HEK293 (cell line): ENCODE measurements around the gene PIEZO1.

Source experiments
- CTCF ChIA-PET: fragments of 350-600 bp; formaldehyde crosslinking; extraction: SDS; loops from one replicate; lab custom pipeline; 2021; ENCODE audit warnings: antibody characterized with exemption; lab: Yijun Ruan, JAX
- POLR2A ChIA-PET: fragments of 300-600 bp; formaldehyde crosslinking; extraction: SDS; loops from one replicate; lab custom pipeline; 2020; ENCODE audit warnings: antibody characterized with exemption, inconsistent platforms; lab: Yijun Ruan, JAX
- H3K27ac ChIP-seq: fragments of 200-500 bp; sonication (Bioruptor generic); 2 replicates; pipeline ENCODE4 v1.5.1; 2014; ENCODE audit warnings: low read depth, low read length, control low read depth, inconsistent platforms; ENCODE audit errors: extremely low read depth
- H3K36me3 ChIP-seq, 2 experiments: fragments of 200-500 bp in 1 of 2; sonication (Bioruptor generic) in 1 of 2; 1 replicate in 1 of 2; 2 replicates in 1 of 2; pipeline ENCODE4 v1.5.1; 2014 to 2017; ENCODE audit warnings: inconsistent platforms in 2 of 2, low read length in 2 of 2; ENCODE audit not compliant: control insufficient read depth in 2 of 2, insufficient read depth in 1 of 2
- H3K4me1 ChIP-seq: fragments of 200-500 bp; sonication (Bioruptor generic); 2 replicates; pipeline ENCODE4 v1.5.1; 2014; ENCODE audit warnings: mild to moderate bottlenecking, low read length, inconsistent platforms; ENCODE audit not compliant: control insufficient read depth, insufficient read depth
- H3K4me3 ChIP-seq: 2 replicates; pipeline ENCODE4 v1.5.1; 2011; ENCODE audit warnings: low read depth, mild to moderate bottlenecking, control low read depth, low read length, moderate library complexity
- H3K9me3 ChIP-seq: fragments of 200-500 bp; sonication (Bioruptor generic); 2 replicates; pipeline ENCODE4 v1.5.1; 2014; ENCODE audit warnings: low read depth, low read length, inconsistent platforms; ENCODE audit not compliant: control insufficient read depth, insufficient read depth
- EGR2 ChIP-seq: fragments of 450-650 bp; formaldehyde crosslinking; IDR thresholded peaks from 2 replicates; pipeline ENCODE4 v1.5.1; 2016; ENCODE audit warnings: low read depth, missing biosample characterization, missing genetic modification characterization
- GLIS2 ChIP-seq: fragments of 450-650 bp; formaldehyde crosslinking; IDR thresholded peaks from 2 replicates; pipeline ENCODE4 v1.5.1; 2016; ENCODE audit warnings: missing biosample characterization, missing genetic modification characterization
- KLF1 ChIP-seq: fragments of 450-650 bp; formaldehyde crosslinking; IDR thresholded peaks from 2 replicates; pipeline ENCODE4 v1.5.1; 2016; ENCODE audit warnings: missing biosample characterization, missing genetic modification characterization
- KLF8 ChIP-seq: fragments of 450-650 bp; formaldehyde crosslinking; IDR thresholded peaks from 2 replicates; pipeline ENCODE4 v1.5.1; 2016; ENCODE audit warnings: missing biosample characterization, missing genetic modification characterization
- KLF9 ChIP-seq: fragments of 450-650 bp; formaldehyde crosslinking; IDR thresholded peaks from 2 replicates; pipeline ENCODE4 v1.5.1; 2016; ENCODE audit warnings: missing biosample characterization, missing genetic modification characterization, low read depth
- MZF1 ChIP-seq: fragments of 450-650 bp; formaldehyde crosslinking; IDR thresholded peaks from 2 replicates; pipeline ENCODE4 v1.5.1; 2017; ENCODE audit warnings: missing biosample characterization, missing genetic modification characterization, borderline replicate concordance
- SP2 ChIP-seq: fragments of 450-650 bp; formaldehyde crosslinking; IDR thresholded peaks from 2 replicates; pipeline ENCODE4 v1.5.1; 2016; ENCODE audit warnings: missing biosample characterization, missing genetic modification characterization
- ZBTB48 ChIP-seq: fragments of 450-650 bp; formaldehyde crosslinking; IDR thresholded peaks from 2 replicates; pipeline ENCODE4 v1.5.1; 2016; ENCODE audit warnings: missing biosample characterization, missing genetic modification characterization
- ZNF112 ChIP-seq: fragments of 450-650 bp; formaldehyde crosslinking; IDR thresholded peaks from 2 replicates; pipeline ENCODE4 v1.5.0; 2017; ENCODE audit warnings: missing biosample characterization, missing genetic modification characterization
- ZNF155 ChIP-seq: fragments of 450-650 bp; formaldehyde crosslinking; IDR thresholded peaks from 2 replicates; pipeline ENCODE4 v1.5.1; 2016; ENCODE audit warnings: missing biosample characterization, missing genetic modification characterization
- ZNF19 ChIP-seq: fragments of 450-650 bp; formaldehyde crosslinking; IDR thresholded peaks from 2 replicates; pipeline ENCODE4; 2016; ENCODE audit warnings: missing biosample characterization, missing genetic modification characterization, low read depth
- ZNF560 ChIP-seq: fragments of 450-650 bp; formaldehyde crosslinking; IDR thresholded peaks from 2 replicates; pipeline ENCODE4 v1.5.1; 2017; ENCODE audit warnings: missing biosample characterization, missing genetic modification characterization, borderline replicate concordance
- ZNF600 ChIP-seq: fragments of 450-650 bp; formaldehyde crosslinking; IDR thresholded peaks from 2 replicates; pipeline ENCODE4 v1.5.1; 2016; ENCODE audit warnings: missing biosample characterization, missing genetic modification characterization
- ZNF792 ChIP-seq: fragments of 450-650 bp; formaldehyde crosslinking; IDR thresholded peaks from 2 replicates; pipeline ENCODE4 v1.5.1; 2016; ENCODE audit warnings: missing biosample characterization, missing genetic modification characterization
- ZNF837 ChIP-seq: fragments of 450-650 bp; formaldehyde crosslinking; IDR thresholded peaks from 2 replicates; pipeline ENCODE4 v1.5.1; 2016; ENCODE audit warnings: missing biosample characterization, missing genetic modification characterization
- ZNF843 ChIP-seq: fragments of 450-650 bp; formaldehyde crosslinking; IDR thresholded peaks from 2 replicates; pipeline ENCODE4 v1.5.1; 2016; ENCODE audit warnings: missing biosample characterization, missing genetic modification characterization
- ZSCAN23 ChIP-seq: fragments of 450-650 bp; formaldehyde crosslinking; IDR thresholded peaks from 2 replicates; pipeline ENCODE4 v1.5.1; 2016; ENCODE audit warnings: missing biosample characterization, missing genetic modification characterization
- TF ChIP-seq, protein P1 (sequence below): fragments of 450-650 bp; formaldehyde crosslinking; IDR thresholded peaks from 2 replicates; pipeline ENCODE4 v1.5.1; 2017; ENCODE audit warnings: missing biosample characterization, missing genetic modification characterization
- TF ChIP-seq, protein P2 (sequence below): fragments of 450-650 bp; formaldehyde crosslinking; IDR thresholded peaks from 2 replicates; pipeline ENCODE4 v1.5.1; 2016; ENCODE audit warnings: missing biosample characterization, missing genetic modification characterization
- TF ChIP-seq, protein P3 (sequence below): fragments of 450-650 bp; formaldehyde crosslinking; IDR thresholded peaks from 2 replicates; pipeline ENCODE4 v1.5.1; 2016; ENCODE audit warnings: missing biosample characterization, missing genetic modification characterization
- TF ChIP-seq, protein P4 (sequence below): fragments of 450-650 bp; formaldehyde crosslinking; IDR thresholded peaks from 2 replicates; pipeline ENCODE4 v1.5.1; 2016; ENCODE audit warnings: missing biosample characterization, missing genetic modification characterization
- TF ChIP-seq, protein P5 (sequence below): fragments of 450-650 bp; formaldehyde crosslinking; IDR thresholded peaks from 2 replicates; pipeline ENCODE4 v1.5.1; 2016; ENCODE audit warnings: missing biosample characterization, missing genetic modification characterization
- TF ChIP-seq, protein P6 (sequence below): fragments of 450-650 bp; formaldehyde crosslinking; conservative IDR thresholded peaks from 2 replicates; pipeline ENCODE4 v1.5.1; 2016; ENCODE audit warnings: low read depth, missing biosample characterization, missing genetic modification characterization
- TF ChIP-seq, protein P7 (sequence below): fragments of 450-650 bp; formaldehyde crosslinking; IDR thresholded peaks from 2 replicates; pipeline ENCODE4 v1.5.1; 2016; ENCODE audit warnings: missing biosample characterization, missing genetic modification characterization

The PIEZO1 gene

DNA sequence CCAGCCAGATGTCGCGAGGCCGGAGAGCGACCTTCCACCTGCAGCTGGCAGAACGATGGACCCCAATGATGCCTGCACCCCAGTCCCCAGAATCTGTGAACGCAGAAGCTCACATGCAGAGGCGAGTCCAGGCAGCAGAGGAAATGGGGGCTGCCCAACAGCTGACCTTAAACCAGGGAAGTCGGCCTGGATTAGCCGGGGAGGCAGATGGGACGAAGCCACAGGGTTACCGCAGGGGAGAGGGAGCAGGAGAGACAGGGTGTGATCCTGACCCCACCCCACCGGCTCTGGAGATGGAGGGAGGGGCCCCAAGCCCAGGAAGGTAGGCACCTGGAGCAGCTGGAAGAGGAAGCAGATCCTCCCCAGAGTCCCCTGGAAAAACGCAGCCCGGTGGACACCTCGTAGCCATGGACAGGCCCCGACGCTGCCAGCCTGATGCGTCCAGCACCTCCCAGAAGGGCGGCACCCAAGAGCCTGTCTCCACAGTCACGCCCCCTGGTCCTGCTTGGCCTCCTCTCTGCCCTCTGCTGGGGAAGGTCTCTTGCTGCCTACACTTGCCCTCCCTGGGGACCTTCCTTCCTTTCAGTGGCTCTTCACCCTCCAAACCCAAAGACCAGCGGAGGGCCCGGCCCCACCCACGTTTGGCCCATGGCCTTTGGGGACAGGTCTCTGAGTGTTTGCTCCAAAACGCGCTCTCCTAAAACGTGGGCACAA is 37.3 kb downstream of the PIEZO1 start:
- CTCF ChIA-PET: interaction anchor here (0.6 to 3.1 kb wide), 4 partner anchors 11 to 110 kb away, joined by 3 to 22 read pairs (median 4); no protein-coding TSS in a partner anchor
- Histone ChIP-seq H3K4me1 (no peaks in the 10 kb centered on the region), H3K27ac (no peak overlapping the region), H3K36me3 (peaks cover 0 to 9% of the 10 kb centered on the region in 2 experiments; a peak in 1 of 3 replicates), H3K9me3 (no peaks in the 10 kb centered on the region)
- POLR2A ChIA-PET: no interaction called here
- TF ChIP-seq ZNF560 (no peak), ZSCAN23 (tag by site-specific recombination) (no peak), ZNF155 (tag by site-specific recombination) (no peak), KLF8 (tag by site-specific recombination) (no peak), ZNF112 (tag by site-specific recombination) (no peak), GLIS2 (tag by site-specific recombination) (0 out of 2 replicates have a peak, but pooled peaks have one; percentile 10), ZNF843 (tag by site-specific recombination) (no peak), SP2 (tag by site-specific recombination) (0 out of 2 replicates have a peak, but pooled peaks have one; percentile 10), KLF1 (peak; percentile 29; the same call in 1 of the 2 replicates), ZNF837 (tag by site-specific recombination) (no peak), ZNF600 (tag by site-specific recombination) (no peak), EGR2 (tag by site-specific recombination) (no peak), ZNF19 (tag by site-specific recombination) (no peak), MZF1 (tag by site-specific recombination) (no peak), ZNF792 (tag by site-specific recombination) (no peak), KLF9 (tag by site-specific recombination) (peak; percentile 59; the same call in 1 of the 2 replicates), ZBTB48 (tag by site-specific recombination) (no peak)
- TF ChIP-seq, protein P1, sequence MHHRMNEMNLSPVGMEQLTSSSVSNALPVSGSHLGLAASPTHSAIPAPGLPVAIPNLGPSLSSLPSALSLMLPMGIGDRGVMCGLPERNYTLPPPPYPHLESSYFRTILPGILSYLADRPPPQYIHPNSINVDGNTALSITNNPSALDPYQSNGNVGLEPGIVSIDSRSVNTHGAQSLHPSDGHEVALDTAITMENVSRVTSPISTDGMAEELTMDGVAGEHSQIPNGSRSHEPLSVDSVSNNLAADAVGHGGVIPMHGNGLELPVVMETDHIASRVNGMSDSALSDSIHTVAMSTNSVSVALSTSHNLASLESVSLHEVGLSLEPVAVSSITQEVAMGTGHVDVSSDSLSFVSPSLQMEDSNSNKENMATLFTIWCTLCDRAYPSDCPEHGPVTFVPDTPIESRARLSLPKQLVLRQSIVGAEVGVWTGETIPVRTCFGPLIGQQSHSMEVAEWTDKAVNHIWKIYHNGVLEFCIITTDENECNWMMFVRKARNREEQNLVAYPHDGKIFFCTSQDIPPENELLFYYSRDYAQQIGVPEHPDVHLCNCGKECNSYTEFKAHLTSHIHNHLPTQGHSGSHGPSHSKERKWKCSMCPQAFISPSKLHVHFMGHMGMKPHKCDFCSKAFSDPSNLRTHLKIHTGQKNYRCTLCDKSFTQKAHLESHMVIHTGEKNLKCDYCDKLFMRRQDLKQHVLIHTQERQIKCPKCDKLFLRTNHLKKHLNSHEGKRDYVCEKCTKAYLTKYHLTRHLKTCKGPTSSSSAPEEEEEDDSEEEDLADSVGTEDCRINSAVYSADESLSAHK (tag by site-specific recombination): no peak
- TF ChIP-seq, protein P2, sequence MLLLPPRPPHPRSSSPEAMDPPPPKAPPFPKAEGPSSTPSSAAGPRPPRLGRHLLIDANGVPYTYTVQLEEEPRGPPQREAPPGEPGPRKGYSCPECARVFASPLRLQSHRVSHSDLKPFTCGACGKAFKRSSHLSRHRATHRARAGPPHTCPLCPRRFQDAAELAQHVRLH (tag by site-specific recombination): no peak
- TF ChIP-seq, protein P3, sequence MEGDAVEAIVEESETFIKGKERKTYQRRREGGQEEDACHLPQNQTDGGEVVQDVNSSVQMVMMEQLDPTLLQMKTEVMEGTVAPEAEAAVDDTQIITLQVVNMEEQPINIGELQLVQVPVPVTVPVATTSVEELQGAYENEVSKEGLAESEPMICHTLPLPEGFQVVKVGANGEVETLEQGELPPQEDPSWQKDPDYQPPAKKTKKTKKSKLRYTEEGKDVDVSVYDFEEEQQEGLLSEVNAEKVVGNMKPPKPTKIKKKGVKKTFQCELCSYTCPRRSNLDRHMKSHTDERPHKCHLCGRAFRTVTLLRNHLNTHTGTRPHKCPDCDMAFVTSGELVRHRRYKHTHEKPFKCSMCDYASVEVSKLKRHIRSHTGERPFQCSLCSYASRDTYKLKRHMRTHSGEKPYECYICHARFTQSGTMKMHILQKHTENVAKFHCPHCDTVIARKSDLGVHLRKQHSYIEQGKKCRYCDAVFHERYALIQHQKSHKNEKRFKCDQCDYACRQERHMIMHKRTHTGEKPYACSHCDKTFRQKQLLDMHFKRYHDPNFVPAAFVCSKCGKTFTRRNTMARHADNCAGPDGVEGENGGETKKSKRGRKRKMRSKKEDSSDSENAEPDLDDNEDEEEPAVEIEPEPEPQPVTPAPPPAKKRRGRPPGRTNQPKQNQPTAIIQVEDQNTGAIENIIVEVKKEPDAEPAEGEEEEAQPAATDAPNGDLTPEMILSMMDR: peak; percentile 61
- TF ChIP-seq, protein P4, sequence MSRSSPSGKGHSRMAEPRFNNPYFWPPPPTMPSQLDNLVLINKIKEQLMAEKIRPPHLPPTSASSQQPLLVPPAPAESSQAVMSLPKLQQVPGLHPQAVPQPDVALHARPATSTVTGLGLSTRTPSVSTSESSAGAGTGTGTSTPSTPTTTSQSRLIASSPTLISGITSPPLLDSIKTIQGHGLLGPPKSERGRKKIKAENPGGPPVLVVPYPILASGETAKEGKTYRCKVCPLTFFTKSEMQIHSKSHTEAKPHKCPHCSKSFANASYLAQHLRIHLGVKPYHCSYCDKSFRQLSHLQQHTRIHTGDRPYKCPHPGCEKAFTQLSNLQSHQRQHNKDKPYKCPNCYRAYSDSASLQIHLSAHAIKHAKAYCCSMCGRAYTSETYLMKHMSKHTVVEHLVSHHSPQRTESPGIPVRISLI: no peak
- TF ChIP-seq, protein P5, sequence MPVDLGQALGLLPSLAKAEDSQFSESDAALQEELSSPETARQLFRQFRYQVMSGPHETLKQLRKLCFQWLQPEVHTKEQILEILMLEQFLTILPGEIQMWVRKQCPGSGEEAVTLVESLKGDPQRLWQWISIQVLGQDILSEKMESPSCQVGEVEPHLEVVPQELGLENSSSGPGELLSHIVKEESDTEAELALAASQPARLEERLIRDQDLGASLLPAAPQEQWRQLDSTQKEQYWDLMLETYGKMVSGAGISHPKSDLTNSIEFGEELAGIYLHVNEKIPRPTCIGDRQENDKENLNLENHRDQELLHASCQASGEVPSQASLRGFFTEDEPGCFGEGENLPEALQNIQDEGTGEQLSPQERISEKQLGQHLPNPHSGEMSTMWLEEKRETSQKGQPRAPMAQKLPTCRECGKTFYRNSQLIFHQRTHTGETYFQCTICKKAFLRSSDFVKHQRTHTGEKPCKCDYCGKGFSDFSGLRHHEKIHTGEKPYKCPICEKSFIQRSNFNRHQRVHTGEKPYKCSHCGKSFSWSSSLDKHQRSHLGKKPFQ (tag by site-specific recombination): no peak
- TF ChIP-seq, protein P6, sequence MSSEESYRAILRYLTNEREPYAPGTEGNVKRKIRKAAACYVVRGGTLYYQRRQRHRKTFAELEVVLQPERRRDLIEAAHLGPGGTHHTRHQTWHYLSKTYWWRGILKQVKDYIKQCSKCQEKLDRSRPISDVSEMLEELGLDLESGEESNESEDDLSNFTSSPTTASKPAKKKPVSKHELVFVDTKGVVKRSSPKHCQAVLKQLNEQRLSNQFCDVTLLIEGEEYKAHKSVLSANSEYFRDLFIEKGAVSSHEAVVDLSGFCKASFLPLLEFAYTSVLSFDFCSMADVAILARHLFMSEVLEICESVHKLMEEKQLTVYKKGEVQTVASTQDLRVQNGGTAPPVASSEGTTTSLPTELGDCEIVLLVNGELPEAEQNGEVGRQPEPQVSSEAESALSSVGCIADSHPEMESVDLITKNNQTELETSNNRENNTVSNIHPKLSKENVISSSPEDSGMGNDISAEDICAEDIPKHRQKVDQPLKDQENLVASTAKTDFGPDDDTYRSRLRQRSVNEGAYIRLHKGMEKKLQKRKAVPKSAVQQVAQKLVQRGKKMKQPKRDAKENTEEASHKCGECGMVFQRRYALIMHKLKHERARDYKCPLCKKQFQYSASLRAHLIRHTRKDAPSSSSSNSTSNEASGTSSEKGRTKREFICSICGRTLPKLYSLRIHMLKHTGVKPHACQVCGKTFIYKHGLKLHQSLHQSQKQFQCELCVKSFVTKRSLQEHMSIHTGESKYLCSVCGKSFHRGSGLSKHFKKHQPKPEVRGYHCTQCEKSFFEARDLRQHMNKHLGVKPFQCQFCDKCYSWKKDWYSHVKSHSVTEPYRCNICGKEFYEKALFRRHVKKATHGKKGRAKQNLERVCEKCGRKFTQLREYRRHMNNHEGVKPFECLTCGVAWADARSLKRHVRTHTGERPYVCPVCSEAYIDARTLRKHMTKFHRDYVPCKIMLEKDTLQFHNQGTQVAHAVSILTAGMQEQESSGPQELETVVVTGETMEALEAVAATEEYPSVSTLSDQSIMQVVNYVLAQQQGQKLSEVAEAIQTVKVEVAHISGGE (tag by site-specific recombination): no peak
- TF ChIP-seq, protein P7, sequence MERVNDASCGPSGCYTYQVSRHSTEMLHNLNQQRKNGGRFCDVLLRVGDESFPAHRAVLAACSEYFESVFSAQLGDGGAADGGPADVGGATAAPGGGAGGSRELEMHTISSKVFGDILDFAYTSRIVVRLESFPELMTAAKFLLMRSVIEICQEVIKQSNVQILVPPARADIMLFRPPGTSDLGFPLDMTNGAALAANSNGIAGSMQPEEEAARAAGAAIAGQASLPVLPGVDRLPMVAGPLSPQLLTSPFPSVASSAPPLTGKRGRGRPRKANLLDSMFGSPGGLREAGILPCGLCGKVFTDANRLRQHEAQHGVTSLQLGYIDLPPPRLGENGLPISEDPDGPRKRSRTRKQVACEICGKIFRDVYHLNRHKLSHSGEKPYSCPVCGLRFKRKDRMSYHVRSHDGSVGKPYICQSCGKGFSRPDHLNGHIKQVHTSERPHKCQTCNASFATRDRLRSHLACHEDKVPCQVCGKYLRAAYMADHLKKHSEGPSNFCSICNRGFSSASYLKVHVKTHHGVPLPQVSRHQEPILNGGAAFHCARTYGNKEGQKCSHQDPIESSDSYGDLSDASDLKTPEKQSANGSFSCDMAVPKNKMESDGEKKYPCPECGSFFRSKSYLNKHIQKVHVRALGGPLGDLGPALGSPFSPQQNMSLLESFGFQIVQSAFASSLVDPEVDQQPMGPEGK (tag by site-specific recombination): no peak
- TF ChIP-seq, all 188 proteins: peak for 5
- H3K4me3 ChIP-seq: no peak overlapping the region
